Mucosa of rectum (tissue), 2 donors: ENCODE measurements around the gene FCHSD1.
A peak's percentile ranks its signal among the peaks of the same experiment; 100 is the strongest.

Experiments used
- H3K27ac ChIP-seq, 2 donors: one replicate each; pipeline ENCODE4 v1.7.0; 2013; ENCODE audit warnings: inconsistent platforms in 2 of 2, low read depth in 2 of 2, low read length in 2 of 2
- H3K27me3 ChIP-seq, 2 donors: one replicate each; pipeline ENCODE4 v1.7.0; 2013; ENCODE audit warnings: low read length in 2 of 2; ENCODE audit not compliant: control insufficient read depth in 2 of 2, insufficient read depth in 2 of 2
- H3K36me3 ChIP-seq, 2 donors: one replicate each; pipeline ENCODE4 v1.7.0; 2013; ENCODE audit warnings: low read length in 2 of 2; ENCODE audit not compliant: control insufficient read depth in 2 of 2, insufficient read depth in 2 of 2
- H3K4me1 ChIP-seq, 2 donors: one replicate each; pipeline ENCODE4 v1.7.0; 2013; ENCODE audit warnings: low read length in 2 of 2, mild to moderate bottlenecking in 1 of 2; ENCODE audit not compliant: control insufficient read depth in 2 of 2, insufficient read depth in 2 of 2
- H3K4me3 ChIP-seq, 2 donors: one replicate each; pipeline ENCODE4 v1.7.0; 2013; ENCODE audit warnings: low read length in 2 of 2
- H3K9ac ChIP-seq, 2 donors: one replicate each; pipeline ENCODE4 v1.7.0; 2013; ENCODE audit warnings: low read length in 2 of 2, low read depth in 1 of 2, mild to moderate bottlenecking in 1 of 2
- H3K9me3 ChIP-seq, 2 donors: one replicate each; pipeline ENCODE4 v1.7.0; 2013; ENCODE audit warnings: low read length in 2 of 2; ENCODE audit not compliant: control insufficient read depth in 2 of 2
- donor health status: healthy.
- donor health status: Normal muscosa, but diverticular disease.

FCHSD1 gene

GRCh38 chr5:141605523-141606277 lies 45.5 kb downstream of the FCHSD1 start:
- peaks cover 12 to 19% of the 10 kb centered on the region in 2 donors for H3K4me1 ChIP-seq
- no peaks in the 10 kb centered on the region for H3K27me3 ChIP-seq
- H3K9ac ChIP-seq, result no peak overlapping the region
- no peaks in the 10 kb centered on the region for H3K36me3 ChIP-seq
- no peaks in the 10 kb centered on the region for H3K9me3 ChIP-seq
- peak overlapping the region in 1 of 2 donors; percentile 9 for H3K4me3 ChIP-seq
- peak overlapping the region; percentile 19 to 26 for H3K27ac ChIP-seq

DNA sequence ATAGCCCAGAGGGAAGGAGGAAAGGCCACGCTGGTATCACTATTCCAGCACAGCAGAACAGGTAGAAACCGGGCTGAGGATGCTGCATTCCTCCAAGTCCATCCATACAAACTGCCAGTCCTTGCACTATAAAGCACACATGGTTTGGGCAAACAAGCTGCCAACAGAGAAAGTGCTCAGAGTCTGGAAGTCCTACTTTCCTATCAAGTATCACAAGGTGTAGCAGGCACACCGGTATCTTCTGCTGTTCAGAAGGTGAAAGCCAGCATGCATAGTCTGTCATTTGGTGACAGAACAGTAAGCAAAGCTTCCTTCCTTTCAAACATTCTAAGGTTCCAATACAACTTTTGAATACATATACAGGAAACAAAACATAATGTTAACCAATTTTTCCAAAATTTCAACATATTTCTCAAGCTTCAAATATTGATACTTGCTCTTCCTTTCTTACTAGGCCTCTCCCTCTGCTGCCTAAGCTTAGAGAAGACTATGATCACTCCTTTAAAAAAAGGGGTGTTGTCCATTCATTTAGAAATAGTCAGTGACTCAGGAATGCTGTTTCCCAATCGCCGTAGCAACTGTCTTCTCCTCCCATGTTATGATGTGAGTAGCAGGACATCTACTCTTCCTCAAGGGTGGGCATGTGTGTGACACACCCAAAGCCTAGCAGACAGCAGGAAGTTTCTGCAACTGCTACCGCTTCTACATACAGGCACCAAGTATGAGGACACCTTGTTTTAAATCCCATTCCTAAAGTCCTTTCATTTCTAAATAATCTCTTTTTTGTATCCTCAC lies 47.1 kb downstream of the FCHSD1 start:
- peak overlapping the region; percentile 18 to 28 for H3K9ac ChIP-seq
- no peaks in the 10 kb centered on the region for H3K9me3 ChIP-seq
- H3K27me3 ChIP-seq, result no peaks in the 10 kb centered on the region
- peak overlapping the region in 1 of 2 donors; percentile 24 for H3K4me3 ChIP-seq
- H3K27ac ChIP-seq, result peak overlapping the region; percentile 45 to 70
- no peaks in the 10 kb centered on the region for H3K36me3 ChIP-seq
- peaks cover 12 to 15% of the 10 kb centered on the region in 2 donors for H3K4me1 ChIP-seq

- H3K9ac ChIP-seq, result no peak overlapping the region
- no peaks in the 10 kb centered on the region for H3K36me3 ChIP-seq
- no peak overlapping the region for H3K27ac ChIP-seq
- peaks cover 8 to 12% of the 10 kb centered on the region in 2 donors for H3K4me1 ChIP-seq
- no peaks in the 10 kb centered on the region for H3K9me3 ChIP-seq
- H3K4me3 ChIP-seq, result no peak overlapping the region
- H3K27me3 ChIP-seq, result no peaks in the 10 kb centered on the region
Measured at GRCh38 chr5:141602606-141603005, 48.6 kb downstream of the FCHSD1 start.

DNA sequence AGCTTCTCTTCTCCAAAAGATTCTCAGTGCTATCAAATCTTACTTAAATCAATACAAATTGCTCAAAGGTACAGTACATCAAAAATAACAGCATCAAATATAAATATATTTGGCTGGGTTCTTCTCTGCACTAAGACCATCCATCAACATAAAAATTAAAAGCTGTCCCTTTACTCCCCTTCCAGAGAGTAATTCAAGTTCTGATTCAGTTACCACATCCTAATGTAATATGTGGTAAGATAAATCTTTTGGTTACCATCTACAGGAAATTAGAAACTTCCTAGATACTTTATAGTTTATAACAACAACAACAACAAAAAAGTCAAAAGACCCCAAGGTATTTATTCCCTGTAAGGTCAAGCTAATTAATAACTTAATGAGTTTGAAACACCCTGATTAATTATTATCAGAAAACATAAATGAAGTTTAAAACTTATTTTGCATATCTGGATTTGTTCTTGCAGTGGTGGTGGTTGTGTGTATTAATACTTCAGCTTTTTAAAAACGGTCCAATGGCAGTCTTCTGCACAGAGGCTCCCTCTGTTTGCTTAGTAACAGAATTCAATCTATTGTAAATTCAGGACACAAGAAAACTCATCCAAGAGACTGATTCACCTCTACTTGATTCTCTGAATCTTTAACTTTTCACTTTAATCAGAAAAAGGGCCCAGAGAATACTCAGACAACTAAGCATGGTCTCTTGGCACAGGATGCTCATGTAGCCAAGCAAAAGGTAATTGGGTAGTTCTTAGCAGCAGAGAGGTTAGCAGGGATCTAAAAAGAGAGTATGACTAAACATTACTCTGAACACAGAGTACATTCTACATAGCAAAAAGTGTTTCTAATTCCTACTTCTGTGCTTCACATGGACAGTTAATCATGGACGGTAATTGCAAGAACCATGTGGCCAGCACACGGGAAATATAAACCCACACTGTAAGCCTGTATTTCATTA lies 52.5 kb downstream of the FCHSD1 start:
- Histone ChIP-seq H3K9ac (no peak overlapping the region), H3K4me1 (peaks cover under 1 to 1% of the 10 kb centered on the region in 2 donors), H3K27me3 (no peaks in the 10 kb centered on the region), H3K27ac (no peak overlapping the region), H3K36me3 (no peaks in the 10 kb centered on the region), H3K9me3 (no peaks in the 10 kb centered on the region), H3K4me3 (no peak overlapping the region)

- Histone ChIP-seq H3K27ac (no peak overlapping the region), H3K9me3 (no peaks in the 10 kb centered on the region), H3K36me3 (no peaks in the 10 kb centered on the region), H3K4me1 (no peaks in the 10 kb centered on the region), H3K4me3 (no peak overlapping the region), H3K27me3 (no peaks in the 10 kb centered on the region), H3K9ac (no peak overlapping the region)
Measured at GRCh38 chr5:141597814-141598213, 53.4 kb downstream of the FCHSD1 start.

DNA sequence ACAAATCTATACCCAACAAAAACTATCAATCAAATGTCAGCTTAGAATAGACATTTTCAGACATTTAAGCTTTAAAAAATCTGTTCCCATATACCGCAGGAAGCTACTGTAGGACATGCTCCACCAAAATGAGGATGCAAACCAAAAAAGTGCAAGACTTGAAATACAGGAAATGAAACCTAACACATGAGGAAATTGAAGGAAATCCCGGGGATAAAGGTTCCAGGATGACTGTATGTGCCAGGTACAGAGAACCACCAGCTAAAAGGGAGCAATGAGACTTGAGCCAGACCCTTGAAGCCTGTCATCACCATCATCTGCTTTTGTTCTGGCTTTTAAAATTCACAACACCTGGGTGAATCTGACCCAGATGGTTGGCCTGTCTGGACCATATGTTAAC lies 53.8 kb downstream of the FCHSD1 start:
- Histone ChIP-seq H3K27ac (no peak overlapping the region), H3K9ac (no peak overlapping the region), H3K4me3 (no peak overlapping the region), H3K9me3 (no peaks in the 10 kb centered on the region), H3K27me3 (no peaks in the 10 kb centered on the region), H3K4me1 (no peaks in the 10 kb centered on the region), H3K36me3 (no peaks in the 10 kb centered on the region)

GRCh38 chr5:141596867-141597266 lies 54.4 kb downstream of the FCHSD1 start:
- Histone ChIP-seq H3K4me1 (no peaks in the 10 kb centered on the region), H3K9me3 (no peaks in the 10 kb centered on the region), H3K36me3 (no peaks in the 10 kb centered on the region), H3K27ac (no peak overlapping the region), H3K27me3 (no peaks in the 10 kb centered on the region), H3K4me3 (no peak overlapping the region), H3K9ac (no peak overlapping the region)

DNA sequence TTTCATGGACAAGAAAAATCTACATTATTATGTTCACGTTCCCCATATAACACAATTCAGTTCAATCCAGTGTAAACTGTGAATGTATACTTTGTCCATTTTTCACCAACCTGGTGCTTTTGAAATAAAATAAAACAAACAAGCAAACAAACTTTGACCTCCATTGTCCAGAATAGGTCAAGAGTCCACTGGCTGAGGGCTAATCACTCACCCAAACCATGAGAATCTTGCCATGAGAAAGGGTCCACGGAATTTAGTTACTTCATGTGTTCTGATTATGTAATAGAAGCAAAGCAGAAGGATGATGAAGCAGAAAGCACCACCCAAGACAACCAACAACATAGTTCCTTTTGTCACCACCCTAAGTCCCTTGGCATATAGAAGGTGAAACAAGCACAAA lies 61.1 kb downstream of the FCHSD1 start:
- no peaks in the 10 kb centered on the region for H3K4me1 ChIP-seq
- no peak overlapping the region for H3K27ac ChIP-seq
- H3K9me3 ChIP-seq, result no peaks in the 10 kb centered on the region
- peaks cover 13 to 22% of the 10 kb centered on the region in 2 donors for H3K36me3 ChIP-seq
- H3K27me3 ChIP-seq, result no peaks in the 10 kb centered on the region
- H3K9ac ChIP-seq, result no peak overlapping the region
- H3K4me3 ChIP-seq, result no peak overlapping the region
